CD14-positive monocyte (primary cell): ENCODE measurements around the gene HMGXB4. TPM values are rescaled to one million over a fixed set of nuclear protein-coding genes. Genes with fewer than 3 reads are reported as not detected.

Source experiments
- DNase-seq, 3 donors: peaks; one replicate each; pipeline ENCODE4 v3.0.0-alpha.2; 2011 to 2022
- H2AFZ ChIP-seq: 2 replicates; pipeline ENCODE4 v1.6.0; 2012; ENCODE audit warnings: mild to moderate bottlenecking, low read depth, low read length, inconsistent platforms; ENCODE audit not compliant: insufficient read depth, poor library complexity, severe bottlenecking
- H3K27ac ChIP-seq, 2 donors: 1 replicate in 1 of 2; 2 replicates in 1 of 2; pipeline ENCODE4 v1.5.1; 2012 to 2013; ENCODE audit warnings: low read length in 2 of 2, control low read depth in 1 of 2, inconsistent platforms in 1 of 2, low read depth in 1 of 2, mild to moderate bottlenecking in 1 of 2
- H3K27me3 ChIP-seq, 2 donors: one replicate each; pipeline versions ENCODE4 v1.6.0 to v1.6.1; 2011 to 2013; ENCODE audit warnings: low read length in 2 of 2; ENCODE audit not compliant: control insufficient read depth in 2 of 2, insufficient read depth in 2 of 2
- H3K36me3 ChIP-seq, 2 donors: replicated peaks in 1 of 2; 1 replicate in 1 of 2; 2 replicates in 1 of 2; pipeline versions ENCODE4 v1.5.1 to v1.6.1; 2012 to 2013; ENCODE audit warnings: low read length in 2 of 2, control low read depth in 1 of 2, inconsistent platforms in 1 of 2, mild to moderate bottlenecking in 1 of 2; ENCODE audit not compliant: insufficient read depth in 2 of 2, control insufficient read depth in 1 of 2
- H3K4me1 ChIP-seq, 2 donors: 1 replicate in 1 of 2; 2 replicates in 1 of 2; pipeline versions ENCODE4 v1.5.1 to v1.6.1; 2012 to 2013; ENCODE audit warnings: low read length in 2 of 2, control low read depth in 1 of 2, inconsistent platforms in 1 of 2, mild to moderate bottlenecking in 1 of 2, moderate library complexity in 1 of 2; ENCODE audit not compliant: insufficient read depth in 2 of 2, control insufficient read depth in 1 of 2
- H3K4me2 ChIP-seq: replicated peaks from 2 replicates; pipeline ENCODE3; 2012; ENCODE audit warnings: low read length, moderate library complexity, mild to moderate bottlenecking; ENCODE audit not compliant: poor library complexity, severe bottlenecking; ENCODE audit errors: extremely low read depth
- H3K4me3 ChIP-seq, 3 experiments: fragments of 200-600 bp in 1 of 3; sonication (generic) in 1 of 3; replicated peaks in 1 of 3; 1 replicate in 2 of 3; 2 replicates in 1 of 3; pipeline ENCODE4 v1.5.1; 2011 to 2013; ENCODE audit warnings: low read length in 3 of 3, mild to moderate bottlenecking in 3 of 3, control low read depth in 2 of 3, low read depth in 2 of 3, inconsistent platforms in 1 of 3, moderate library complexity in 1 of 3
- H3K79me2 ChIP-seq: 2 replicates; pipeline ENCODE4 v1.6.0; 2012; ENCODE audit warnings: mild to moderate bottlenecking, control low read depth, inconsistent platforms, low read length, moderate library complexity; ENCODE audit not compliant: insufficient read depth
- H3K9ac ChIP-seq: 2 replicates; pipeline ENCODE4 v1.6.0; 2017; ENCODE audit warnings: low read length, mild to moderate bottlenecking; ENCODE audit not compliant: insufficient read depth, poor library complexity, severe bottlenecking
- H3K9me3 ChIP-seq, 2 donors: replicated peaks in 1 of 2; 1 replicate in 1 of 2; 2 replicates in 1 of 2; pipeline versions ENCODE4 v1.5.1 to v1.6.1; 2012 to 2013; ENCODE audit warnings: low read length in 2 of 2, control low read depth in 1 of 2; ENCODE audit not compliant: control insufficient read depth in 1 of 2, insufficient read depth in 1 of 2
- H4K20me1 ChIP-seq: 2 replicates; pipeline ENCODE4 v1.6.0; 2012; ENCODE audit warnings: mild to moderate bottlenecking, low read length, control low read depth, moderate library complexity; ENCODE audit not compliant: insufficient read depth
- H3K27ac Mint-ChIP-seq, 7 donors: one replicate each; pipeline ENCODE4 v1.8.0; 2020; ENCODE audit warnings: mild to moderate bottlenecking in 7 of 7, mixed read lengths in 7 of 7, moderate library complexity in 6 of 7, inconsistent platforms in 2 of 7
- H3K27me3 Mint-ChIP-seq, 3 donors: one replicate each; pipeline ENCODE4 v1.8.0; 2021 to 2022; ENCODE audit warnings: low read depth in 3 of 3, mild to moderate bottlenecking in 3 of 3, mixed read lengths in 3 of 3, moderate library complexity in 3 of 3, inconsistent platforms in 1 of 3
- H3K36me3 Mint-ChIP-seq, 2 donors: one replicate each; pipeline ENCODE4 v1.8.0; 2020; ENCODE audit warnings: mixed read lengths in 2 of 2, inconsistent platforms in 1 of 2, mild to moderate bottlenecking in 1 of 2
- H3K4me1 Mint-ChIP-seq: one replicate; pipeline ENCODE4 v1.8.0; 2020; ENCODE audit warnings: mild to moderate bottlenecking, mixed read lengths
- H3K4me3 Mint-ChIP-seq, 2 donors: one replicate each; pipeline ENCODE4 v1.8.0; 2020; ENCODE audit warnings: mild to moderate bottlenecking in 2 of 2, mixed read lengths in 2 of 2, moderate library complexity in 1 of 2
- H3K9me3 Mint-ChIP-seq, 7 donors: one replicate each; pipeline ENCODE4 v1.8.0; 2020 to 2022; ENCODE audit warnings: mixed read lengths in 7 of 7, mild to moderate bottlenecking in 6 of 7, moderate library complexity in 6 of 7, inconsistent platforms in 2 of 7
- CTCF ChIP-seq: fragments of 200-600 bp; IDR thresholded peaks from one replicate; pipeline ENCODE4 v1.8.0; 2022; ENCODE audit warnings: antibody characterized with exemption, mild to moderate bottlenecking
- WGBS: methylation state at CpG from one replicate; pipeline ENCODE4 v1.1.5; 2013; ENCODE audit warnings: missing lambda C conversion rate; ENCODE audit not compliant: insufficient coverage; 5-methylcytosine and 5-hydroxymethylcytosine counted together
- intact Hi-C, 2 donors: fragments of 100-400 bp; cut with micrococcal nuclease; formaldehyde crosslinking; loops; one replicate each; pipeline versions ENCODE4 v1.15.0 to v1.15.1; 2023
- polyA plus RNA-seq, 3 donors: library from polyadenylated mRNA; depleted of rRNA in 1 of 3; unstranded in 2 of 3; stranded (reverse) in 1 of 3; fragments of 300-500 nt in 2 of 3; fragments of >200 nt in 1 of 3; fragmentation: Illumina TruSeq in 2 of 3; gene quantifications; 1 replicate in 2 of 3; 2 replicates in 1 of 3; pipeline ENCODE4 v1.2.3, GENCODE V29; 2012 to 2021

Gene HMGXB4
- polyA plus RNA-seq, 3 donors: 6.3 to 11.4 (median 8.1) TPM

- intact Hi-C loops: no loop called here
- H3K36me3 Mint-ChIP-seq: peaks cover 91 to 99% of the 10 kb centered on the region in 2 donors
- peaks cover 69 to 76% of the 10 kb centered on the region in 2 donors for H3K36me3 ChIP-seq
Measured at GRCh38 chr22:35328472-35328885, 71.2 kb downstream of the HMGXB4 start.

GRCh38 chr22:35329114-35329847 lies 72.0 kb downstream of the HMGXB4 start:
- peaks cover 62% of the 10 kb centered on the region for H3K4me1 Mint-ChIP-seq
- peak overlapping the region; percentile 93 to 100 (median 99) for H3K27ac Mint-ChIP-seq
- no peaks in the 10 kb centered on the region for H3K9me3 Mint-ChIP-seq
- peak; percentile 39 for TF ChIP-seq CTCF
- intact Hi-C loops: no loop called here
- H3K36me3 ChIP-seq: peaks cover 69 to 76% of the 10 kb centered on the region in 2 donors
- no peak overlapping the region for H2AFZ ChIP-seq
- peaks cover 0 to 2% (median 1%) of the 10 kb centered on the region in 3 donors for H3K27me3 Mint-ChIP-seq
- peaks cover 49 to 50% of the 10 kb centered on the region in 2 donors for H3K4me1 ChIP-seq
- H3K4me3 Mint-ChIP-seq: peak overlapping the region in 1 of 2 donors; percentile 9
- peak overlapping the region; percentile 92 to 97 for H3K27ac ChIP-seq
- H3K4me2 ChIP-seq: no peak overlapping the region
- DNase-seq: no peak
- WGBS: 57% methylated on average over 6 of the region's 12 CpGs
- H3K27me3 ChIP-seq: no peaks in the 10 kb centered on the region
- no peaks in the 10 kb centered on the region for H3K9me3 ChIP-seq
- peaks cover 7% of the 10 kb centered on the region for H4K20me1 ChIP-seq
- no peak overlapping the region for H3K4me3 ChIP-seq
- H3K36me3 Mint-ChIP-seq: peaks cover 91 to 99% of the 10 kb centered on the region in 2 donors
- peaks cover 4% of the 10 kb centered on the region for H3K79me2 ChIP-seq
- peak overlapping the region; percentile 71 for H3K9ac ChIP-seq

More at GRCh38 chr22:35328472-35328885, 71.2 kb downstream of the HMGXB4 start:
- Histone ChIP-seq H3K27ac (peak overlapping the region; percentile 87 to 97), H3K27me3 (no peaks in the 10 kb centered on the region), H4K20me1 (peaks cover 9% of the 10 kb centered on the region), H3K4me2 (peak overlapping the region; percentile 40), H3K9ac (peak overlapping the region; percentile 57), H3K4me1 (peaks cover 49% of the 10 kb centered on the region in 2 donors), H2AFZ (no peak overlapping the region), H3K9me3 (no peaks in the 10 kb centered on the region), H3K79me2 (peaks cover 4% of the 10 kb centered on the region), H3K4me3 (peak overlapping the region in 1 of 3 experiments; percentile 33)
- Mint-ChIP-seq H3K4me3 (peak overlapping the region in 1 of 2 donors; percentile 48), H3K4me1 (peaks cover 54% of the 10 kb centered on the region), H3K27ac (peak overlapping the region; percentile 93 to 100 (median 99)), H3K9me3 (no peaks in the 10 kb centered on the region), H3K27me3 (peaks cover 0 to 2% (median 1%) of the 10 kb centered on the region in 3 donors)
- DNase-seq: peak; percentile 90 to 95 (median 92)
- no peak for TF ChIP-seq CTCF
- 26% methylated on average over 15 of the region's 15 CpGs for WGBS
